Measurements from ENCODE around the gene CPED1.
"Not testable (repeated sequence)": the region's sequence is repeated elsewhere in the genome, so short reads cannot be mapped to it uniquely, and the experiment has no call there.

CPED1 gene

GRCh38 chr7:121297843-121298242 lies 309.3 kb downstream of the CPED1 start:
- DNase-seq, result no peak

- no peak for DNase-seq
Observed at GRCh38 chr7:121298831-121299239, 310.3 kb downstream of the CPED1 start.

- no peak for DNase-seq
Observed at GRCh38 chr7:121300685-121301420, 312.3 kb downstream of the CPED1 start.

- DNase-seq, result no peak
Observed at GRCh38 chr7:121301446-121302213, 313.1 kb downstream of the CPED1 start.

- DNase-seq, result no peak
Observed at GRCh38 chr7:121302214-121302745, 313.8 kb downstream of the CPED1 start.

- DNase-seq, result no peak
Observed at GRCh38 chr7:121303422-121304101, 315.1 kb downstream of the CPED1 start.

- no peak for DNase-seq
Observed at GRCh38 chr7:121304102-121304658, 315.7 kb downstream of the CPED1 start.

- no peak for DNase-seq
Observed at GRCh38 chr7:121305109-121305508, 316.6 kb downstream of the CPED1 start.

GRCh38 chr7:121306565-121306964 lies 318.1 kb downstream of the CPED1 start:
- DNase-seq, result no peak

- DNase-seq, result no peak
Observed at GRCh38 chr7:121307021-121307574, 318.6 kb downstream of the CPED1 start.

GRCh38 chr7:121313220-121313792 lies 324.8 kb downstream of the CPED1 start:
- DNase-seq, result peak in 1 of 3 experiments; percentile 51

- DNase-seq, result peak; percentile 79 to 100 (median 95)
Observed at GRCh38 chr7:121313793-121314676, 325.5 kb downstream of the CPED1 start.

- DNase-seq, result not testable (repeated sequence)
Observed at GRCh38 chr7:121315170-121315569, 326.7 kb downstream of the CPED1 start.

GRCh38 chr7:121322460-121322859 lies 333.9 kb downstream of the CPED1 start:
- peak in 2 of 3 experiments; percentile 36 to 85 for DNase-seq

- no peak for DNase-seq
Observed at GRCh38 chr7:121323515-121324302, 335.2 kb downstream of the CPED1 start.

- no peak for DNase-seq
Observed at GRCh38 chr7:121327671-121328070, 339.2 kb downstream of the CPED1 start.

GRCh38 chr7:121328508-121329190 lies 340.1 kb downstream of the CPED1 start, which contains the start of gene WNT16:
WNT16 (plus strand) TSS chr7:121329000; CDS start chr7:121329293, 293 bp downstream.
- DNase-seq, result no peak

- peak; percentile 52 to 84 (median 76) for DNase-seq
Observed at GRCh38 chr7:121329191-121330052, 340.9 kb downstream of the CPED1 start.
